ENCODE measurements around the gene SFT2D1.
"Not testable (repeated sequence)": the region's sequence is repeated elsewhere in the genome, so short reads cannot be mapped to it uniquely, and the experiment has no call there.

Gene SFT2D1

DNA sequence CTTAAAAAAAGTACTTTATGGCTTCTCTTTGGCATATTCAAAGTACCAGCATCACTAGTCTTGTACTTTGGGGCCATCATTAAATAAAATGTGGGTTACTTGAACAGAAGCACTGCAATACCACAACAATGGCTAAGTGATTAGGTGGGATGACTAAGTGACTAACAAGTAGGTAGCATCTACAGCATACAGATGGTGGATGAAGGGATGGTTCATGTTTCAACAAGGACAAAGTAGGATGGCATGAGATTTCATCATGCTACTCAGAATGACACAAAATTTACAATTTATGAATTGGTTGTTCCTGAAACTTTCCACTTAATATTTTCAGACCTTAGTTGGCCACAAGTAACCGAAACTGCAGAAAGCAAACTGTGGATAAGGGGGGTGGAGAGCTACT lies 32.7 kb upstream of the SFT2D1 start:
- TF ChIP-seq, protein P1, sequence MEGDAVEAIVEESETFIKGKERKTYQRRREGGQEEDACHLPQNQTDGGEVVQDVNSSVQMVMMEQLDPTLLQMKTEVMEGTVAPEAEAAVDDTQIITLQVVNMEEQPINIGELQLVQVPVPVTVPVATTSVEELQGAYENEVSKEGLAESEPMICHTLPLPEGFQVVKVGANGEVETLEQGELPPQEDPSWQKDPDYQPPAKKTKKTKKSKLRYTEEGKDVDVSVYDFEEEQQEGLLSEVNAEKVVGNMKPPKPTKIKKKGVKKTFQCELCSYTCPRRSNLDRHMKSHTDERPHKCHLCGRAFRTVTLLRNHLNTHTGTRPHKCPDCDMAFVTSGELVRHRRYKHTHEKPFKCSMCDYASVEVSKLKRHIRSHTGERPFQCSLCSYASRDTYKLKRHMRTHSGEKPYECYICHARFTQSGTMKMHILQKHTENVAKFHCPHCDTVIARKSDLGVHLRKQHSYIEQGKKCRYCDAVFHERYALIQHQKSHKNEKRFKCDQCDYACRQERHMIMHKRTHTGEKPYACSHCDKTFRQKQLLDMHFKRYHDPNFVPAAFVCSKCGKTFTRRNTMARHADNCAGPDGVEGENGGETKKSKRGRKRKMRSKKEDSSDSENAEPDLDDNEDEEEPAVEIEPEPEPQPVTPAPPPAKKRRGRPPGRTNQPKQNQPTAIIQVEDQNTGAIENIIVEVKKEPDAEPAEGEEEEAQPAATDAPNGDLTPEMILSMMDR (IDR thresholded peaks at IDR 0.05; ENCODE audit: low read depth, low read length), result no peak

DNA sequence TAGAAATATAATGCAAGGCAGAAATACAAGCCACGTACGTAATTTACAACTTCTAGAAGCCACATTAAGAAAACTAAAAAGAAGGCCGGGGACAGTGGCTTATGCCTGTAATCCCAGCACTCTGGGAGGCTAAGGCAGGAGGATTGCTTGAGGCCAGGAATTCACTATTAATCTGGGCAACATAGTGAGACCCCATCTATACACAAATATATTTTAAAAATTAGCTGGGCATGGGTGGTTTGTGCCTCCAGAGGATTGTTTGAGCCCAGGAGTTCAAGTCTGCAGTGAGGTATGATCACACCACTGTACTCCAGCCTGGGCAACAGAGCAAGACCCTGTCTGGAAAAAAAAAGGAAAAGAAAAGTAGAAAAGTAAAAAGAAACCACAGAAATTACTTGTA lies 28.1 kb upstream of the SFT2D1 start:
- TF ChIP-seq, protein P1 (IDR thresholded peaks at IDR 0.05; ENCODE audit: low read depth, low read length), result no peak
- no peak for DNase-seq (ENCODE audit: extremely low read depth, low read depth)

More for the DNA sequence above, 32.7 kb upstream of the SFT2D1 start:
- no peak for DNase-seq (ENCODE audit: extremely low read depth, low read depth)

DNA sequence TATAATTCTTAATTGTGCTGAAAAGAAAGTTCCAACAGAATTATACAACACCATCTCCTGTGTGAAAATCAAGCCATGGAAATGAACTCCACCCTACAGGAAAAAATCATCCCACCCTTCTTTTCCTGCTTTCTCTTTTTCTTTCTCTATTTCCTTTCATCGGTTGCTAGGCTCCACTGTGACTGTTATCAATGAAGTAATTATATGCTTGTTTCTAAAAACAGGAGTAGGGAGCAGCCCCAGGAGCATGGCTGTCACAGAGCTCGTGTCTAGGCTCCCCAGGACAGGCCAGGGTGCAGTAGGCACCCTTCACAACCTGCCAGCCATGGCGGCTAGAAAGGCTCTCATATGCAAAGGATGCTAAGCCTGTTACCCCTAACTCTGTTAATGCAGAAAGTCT lies 27.4 kb upstream of the SFT2D1 start:
- DNase-seq (ENCODE audit: extremely low read depth, low read depth), result no peak
- TF ChIP-seq, protein P1 (IDR thresholded peaks at IDR 0.05; ENCODE audit: low read depth, low read length), result no peak

DNA sequence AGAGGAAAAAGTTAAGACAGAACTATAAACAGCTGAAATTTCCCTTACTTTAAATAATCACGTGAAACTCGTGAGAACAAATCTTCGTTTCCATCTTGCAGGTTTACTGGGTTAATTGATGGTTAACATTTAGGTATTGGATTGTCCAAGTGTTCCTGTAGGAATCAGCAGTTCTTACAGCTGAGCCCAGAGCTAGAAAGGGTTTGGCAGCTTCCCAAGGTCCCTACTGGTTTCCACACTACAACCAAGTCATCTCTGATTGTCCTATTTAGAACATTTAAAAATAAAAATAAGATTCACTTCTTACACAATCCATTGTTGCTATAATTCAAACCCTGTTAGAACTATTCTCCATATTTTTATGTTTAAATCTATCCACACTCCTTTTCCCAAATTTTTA lies 24.6 kb upstream of the SFT2D1 start:
- TF ChIP-seq, protein P1 (IDR thresholded peaks at IDR 0.05; ENCODE audit: low read depth, low read length), result no peak
- DNase-seq (ENCODE audit: extremely low read depth, low read depth), result no peak

DNA sequence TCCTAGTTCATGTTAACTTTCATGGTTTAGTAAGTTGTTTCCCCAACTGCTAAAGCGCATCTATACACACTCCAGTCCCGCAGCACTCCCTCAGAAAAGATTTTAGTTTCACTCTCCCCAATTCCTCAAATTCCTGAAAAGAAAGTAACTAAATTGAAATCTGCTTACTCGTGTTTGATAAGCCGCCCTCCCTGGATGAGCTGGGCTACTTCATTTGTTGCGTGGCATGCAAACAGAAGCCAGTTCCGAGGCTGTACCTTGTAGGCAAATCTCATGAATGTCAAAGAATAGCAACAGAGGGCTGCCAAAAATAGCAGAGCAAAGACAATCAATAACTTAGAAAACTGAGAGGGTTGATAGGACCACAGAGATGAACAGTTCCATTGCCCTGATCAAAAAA lies 23.5 kb upstream of the SFT2D1 start:
- no peak for DNase-seq (ENCODE audit: extremely low read depth, low read depth)
- TF ChIP-seq, protein P1 (IDR thresholded peaks at IDR 0.05; ENCODE audit: low read depth, low read length), result no peak

DNA sequence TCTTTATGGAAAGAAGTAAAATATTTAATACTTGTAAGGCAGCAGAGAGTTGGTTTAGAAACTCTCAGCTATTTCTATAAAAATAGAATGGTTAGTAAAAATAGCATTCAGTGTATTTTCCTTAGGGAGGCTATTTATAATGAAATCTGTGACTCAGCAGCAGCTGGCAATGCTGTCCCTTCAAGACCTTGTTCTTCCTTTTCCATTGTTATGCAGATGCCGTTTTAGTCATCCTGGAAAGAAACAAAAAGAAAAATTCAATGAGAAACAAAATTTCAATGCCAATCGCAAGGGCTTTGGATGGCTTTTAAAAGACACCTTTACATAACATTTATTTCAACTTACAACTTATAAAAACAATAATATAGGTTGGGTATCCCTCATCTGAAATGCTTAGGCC lies 22.9 kb upstream of the SFT2D1 start:
- no peak for DNase-seq (ENCODE audit: extremely low read depth, low read depth)

DNA sequence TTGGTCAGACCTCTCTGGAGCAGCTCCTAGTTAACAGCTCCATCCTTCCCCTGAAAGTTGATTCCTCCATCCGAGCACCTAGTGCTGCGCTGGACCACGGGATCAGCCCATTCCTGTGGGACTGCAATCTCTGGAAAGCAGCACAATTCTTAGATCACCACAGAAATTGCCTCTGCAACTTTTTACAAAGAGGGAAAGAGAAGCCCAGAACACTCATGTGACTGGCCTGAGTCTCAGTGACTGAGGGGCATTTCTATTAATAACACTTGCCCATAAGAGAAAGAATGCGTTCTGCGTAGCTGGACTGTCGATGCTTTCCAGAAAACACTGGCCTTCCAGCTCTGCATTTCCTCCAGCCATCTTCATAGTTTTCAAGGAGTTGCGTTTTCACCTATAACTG lies 22.1 kb upstream of the SFT2D1 start:
- TF ChIP-seq, protein P1 (IDR thresholded peaks at IDR 0.05; ENCODE audit: low read depth, low read length), result no peak
- DNase-seq (ENCODE audit: extremely low read depth, low read depth), result no peak

More for the DNA sequence above, 22.9 kb upstream of the SFT2D1 start:
- TF ChIP-seq, protein P1 (IDR thresholded peaks at IDR 0.05; ENCODE audit: low read depth, low read length), result no peak

DNA sequence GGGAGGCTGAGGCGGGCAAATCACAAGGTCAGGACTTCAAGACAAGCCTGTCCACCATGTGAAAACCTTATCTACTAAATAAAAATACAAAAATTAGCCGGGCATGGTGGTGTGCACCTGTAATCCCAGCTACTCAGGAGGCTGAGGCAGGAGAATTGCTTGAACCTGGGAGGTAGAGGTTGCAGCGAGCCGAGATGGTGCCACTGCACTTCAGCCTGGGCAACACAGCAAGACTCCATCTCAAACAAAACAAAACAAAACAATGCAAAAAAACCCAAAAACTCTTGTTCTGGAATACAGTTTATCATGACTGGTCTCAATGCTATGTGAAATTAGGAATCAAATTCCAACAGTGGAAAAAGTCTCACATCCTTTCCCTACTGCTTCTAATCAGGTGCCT lies 20.1 kb upstream of the SFT2D1 start:
- DNase-seq (ENCODE audit: extremely low read depth, low read depth), result not testable (repeated sequence)
